HepG2 (cell line): ENCODE results near the gene SEC14L1. TPM values are rescaled to one million over a fixed set of nuclear protein-coding genes. Genes with fewer than 3 reads are reported as not detected.

Source experiments
- ATAC-seq: fragments of 200-7000 bp; cut with Tn5 transposase; 3 replicates; pipeline ENCODE4 v1.9.1; 2020; ENCODE audit warnings: mild to moderate bottlenecking, moderate library complexity
- BruUV-seq: library from RNA; stranded (reverse); fragments of 400-500 nt; replicated peaks from 2 replicates; lab custom pipeline; 2021; lab: Mats Ljungman, UMichigan
- CTCF ChIA-PET: fragments of 300-600 bp; formaldehyde crosslinking; extraction: SDS; loops from one replicate; lab custom pipeline; 2021; ENCODE audit warnings: low total read pairs, inconsistent platforms, low intra/inter-chr PET ratio; lab: Yijun Ruan, JAX
- POLR2A ChIA-PET: fragments of 350-600 bp; sonication (Branson Sonifier 250); formaldehyde crosslinking; loops from one replicate; lab custom pipeline; 2020; ENCODE audit warnings: antibody characterized with exemption, inconsistent platforms; lab: Yijun Ruan, JAX
- DNase-seq: peaks from one replicate; pipeline ENCODE4 v3.0.0-alpha.2; 2015; ENCODE audit warnings: low spot score
- FAIRE-seq: peaks from 3 replicates; lab custom pipeline; 2011; peaks lifted over from hg19 to GRCh38; lab: Jason Lieb, UNC
- H2AFZ ChIP-seq: one replicate; pipeline ENCODE4 v1.6.1; 2011; ENCODE audit warnings: low read length, inconsistent platforms
- H3K27ac ChIP-seq: fragments of 300-600 bp; 3 replicates; pipeline ENCODE4 v1.8.0; 2011; ENCODE audit warnings: mixed run types, mild to moderate bottlenecking, mixed read lengths, low read length, inconsistent platforms; ENCODE audit not compliant: insufficient read depth; ENCODE audit errors: extremely low read length
- H3K27me3 ChIP-seq, 2 experiments: fragments of 200-600 bp in 1 of 2; 2 replicates in 1 of 2; 3 replicates in 1 of 2; pipeline versions ENCODE4 v1.6.0 to v1.8.0; 2011; ENCODE audit warnings: low read length in 2 of 2, mild to moderate bottlenecking in 2 of 2, moderate library complexity in 2 of 2, inconsistent platforms in 1 of 2; ENCODE audit not compliant: insufficient read depth in 2 of 2, control insufficient read depth in 1 of 2
- H3K36me3 ChIP-seq, 2 experiments: fragments of 200-600 bp in 1 of 2; replicated peaks in 1 of 2; 2 replicates in 1 of 2; 3 replicates in 1 of 2; pipeline versions ENCODE4 v1.5.1 to v1.8.0; 2011; ENCODE audit warnings: low read length in 2 of 2, inconsistent platforms in 1 of 2; ENCODE audit not compliant: insufficient read depth in 2 of 2, control insufficient read depth in 1 of 2
- H3K4me1 ChIP-seq: 2 replicates; pipeline ENCODE4 v1.5.1; 2012; ENCODE audit warnings: low read length, inconsistent platforms; ENCODE audit not compliant: insufficient read depth
- H3K4me2 ChIP-seq: 2 replicates; pipeline ENCODE4 v1.6.0; 2011; ENCODE audit warnings: low read depth, low read length, inconsistent platforms
- H3K4me3 ChIP-seq, 3 experiments: fragments of 200-600 bp in 1 of 3; sonication (generic), shearing (Covaris generic) in 1 of 3; replicated peaks in 1 of 3; 2 replicates each; pipeline ENCODE4 v1.5.1; 2011 to 2016; ENCODE audit warnings: low read length in 3 of 3, inconsistent platforms in 2 of 3, low read depth in 2 of 3, mild to moderate bottlenecking in 2 of 3, control low read depth in 1 of 3, mixed read lengths in 1 of 3; ENCODE audit not compliant: insufficient read depth in 1 of 3
- H3K79me2 ChIP-seq: one replicate; pipeline ENCODE4 v1.6.1; 2011; ENCODE audit warnings: low read length, inconsistent platforms; ENCODE audit not compliant: insufficient read depth
- H3K9ac ChIP-seq: 2 replicates; pipeline ENCODE4 v1.6.0; 2011; ENCODE audit warnings: mild to moderate bottlenecking, low read depth, low read length, inconsistent platforms; ENCODE audit not compliant: insufficient read depth
- H3K9me3 ChIP-seq: 2 replicates; pipeline ENCODE4 v1.5.1; 2012; ENCODE audit warnings: mild to moderate bottlenecking, low read length
- H4K20me1 ChIP-seq: 2 replicates; pipeline ENCODE4 v1.6.0; 2011; ENCODE audit warnings: inconsistent platforms, mild to moderate bottlenecking, low read length, moderate library complexity; ENCODE audit not compliant: insufficient read depth
- ASH2L ChIP-seq: fragments of 300-600, 200-600 bp; sonication (generic); IDR thresholded peaks from 2 replicates; pipeline ENCODE4 v1.7.0; 2017; ENCODE audit warnings: low read depth, mild to moderate bottlenecking, moderate library complexity, mixed read lengths, low read length; ENCODE audit not compliant: insufficient read length
- ATF7-NPFF ChIP-seq: sonication (generic); formaldehyde crosslinking; IDR thresholded peaks from 2 replicates; pipeline ENCODE4 v1.8.1; 2023; ENCODE audit warnings: mild to moderate bottlenecking, low read depth, missing genetic modification reagents, moderate library complexity
- BCLAF1 ChIP-seq: fragments of 450-650 bp; IDR thresholded peaks from 2 replicates; pipeline ENCODE4 v1.6.1; 2017; ENCODE audit warnings: mild to moderate bottlenecking
- ELF1 ChIP-seq: sonication (generic); formaldehyde crosslinking; IDR thresholded peaks from 2 replicates; pipeline ENCODE4 v1.4.0; 2020; ENCODE audit warnings: missing genetic modification reagents
- HNRNPK ChIP-seq: fragments of 200-400 bp; formaldehyde crosslinking; IDR thresholded peaks from 2 replicates; pipeline ENCODE4 v1.6.1; 2018; ENCODE audit warnings: low read length, low read depth, moderate library complexity, mild to moderate bottlenecking; ENCODE audit not compliant: poor library complexity, severe bottlenecking
- IKZF5 ChIP-seq: IDR thresholded peaks from 2 replicates; pipeline ENCODE4 v1.6.1; 2018; ENCODE audit warnings: missing genetic modification reagents, mild to moderate bottlenecking, missing compliant biosample characterization
- JUNB ChIP-seq: sonication (generic); formaldehyde crosslinking; IDR thresholded peaks from 2 replicates; pipeline ENCODE4 v1.8.0; 2022; ENCODE audit warnings: missing genetic modification reagents, mild to moderate bottlenecking, borderline replicate concordance
- NAIF1 ChIP-seq: sonication (generic); formaldehyde crosslinking; IDR thresholded peaks from 2 replicates; pipeline ENCODE4 v1.5.0; 2020; ENCODE audit warnings: mild to moderate bottlenecking, missing genetic modification reagents, borderline replicate concordance
- NR2F2 ChIP-seq: IDR thresholded peaks from 2 replicates; pipeline ENCODE4 v1.6.1; 2012; ENCODE audit warnings: low read depth, inconsistent platforms, borderline replicate concordance
- PHB2 ChIP-seq: fragments of 450-650 bp; IDR thresholded peaks from 2 replicates; pipeline ENCODE4 v1.6.1; 2018; ENCODE audit not compliant: partially characterized antibody
- ZBTB7A ChIP-seq: sonication (generic); formaldehyde crosslinking; IDR thresholded peaks from 2 replicates; pipeline ENCODE4 v1.8.0; 2022; ENCODE audit warnings: mild to moderate bottlenecking, missing genetic modification reagents
- ZFX ChIP-seq: sonication (generic); formaldehyde crosslinking; IDR thresholded peaks from 2 replicates; pipeline ENCODE4 v1.4.0; 2020; ENCODE audit warnings: mild to moderate bottlenecking, low read depth, missing genetic modification reagents, moderate library complexity
- ZKSCAN5 ChIP-seq: sonication (generic); formaldehyde crosslinking; IDR thresholded peaks from 2 replicates; pipeline ENCODE4 v1.5.1; 2020; ENCODE audit warnings: mild to moderate bottlenecking, missing genetic modification reagents
- ZNF326 ChIP-seq: sonication (generic); formaldehyde crosslinking; IDR thresholded peaks from 2 replicates; pipeline ENCODE4 v1.4.0; 2020; ENCODE audit warnings: missing genetic modification reagents, borderline replicate concordance
- ZNF337 ChIP-seq: sonication (generic); formaldehyde crosslinking; IDR thresholded peaks from 2 replicates; pipeline ENCODE4 v1.5.1; 2020; ENCODE audit warnings: missing genetic modification reagents, low read depth, mild to moderate bottlenecking, borderline replicate concordance
- ZNF547 ChIP-seq: sonication (generic); formaldehyde crosslinking; IDR thresholded peaks from 2 replicates; pipeline ENCODE4 v1.5.1; 2020; ENCODE audit warnings: mild to moderate bottlenecking, missing genetic modification reagents
- ZNF569 ChIP-seq: sonication (generic); formaldehyde crosslinking; IDR thresholded peaks from 2 replicates; pipeline ENCODE4 v1.5.0; 2020; ENCODE audit warnings: mild to moderate bottlenecking, missing genetic modification reagents, moderate library complexity, borderline replicate concordance
- ZNF580 ChIP-seq: IDR thresholded peaks from 2 replicates; pipeline ENCODE4 v1.6.1; 2016; ENCODE audit warnings: low read depth, borderline replicate concordance
- ZNF891 ChIP-seq: sonication (generic); formaldehyde crosslinking; IDR thresholded peaks from 2 replicates; pipeline ENCODE4 v1.5.0; 2020; ENCODE audit warnings: mild to moderate bottlenecking, missing genetic modification reagents
- WGBS: methylation state at CpG from one replicate; pipeline ENCODE4 v1.1.6; 2017; ENCODE audit warnings: low lambda C conversion rate; 5-methylcytosine and 5-hydroxymethylcytosine counted together
- in situ Hi-C: cut with HindIII; loops from 2 replicates; pipeline ENCODE4 v1.10.0; 2017; ENCODE audit warnings: low pct_unique_long_range_greater_than_20kb; ENCODE audit not compliant: extremely low pct_ligation_motif_present
- intact Hi-C: fragments of 100-400 bp; cut with micrococcal nuclease; formaldehyde crosslinking; loops from one replicate; pipeline ENCODE4 v1.10.0; 2022; ENCODE audit not compliant: unreplicated experiment
- polyA plus RNA-seq, 8 experiments: library from polyadenylated mRNA; depleted of rRNA in 3 of 8; stranded (reverse) in 7 of 8; unstranded in 1 of 8; fragments of >200 nt; fragmentation: Illumina TruSeq in 4 of 8; extraction: Trizol in 4 of 8; gene quantifications; 2 replicates each; pipeline versions ENCODE4 v1.2.1 to v1.2.3, GENCODE V29; 2011 to 2016; ENCODE audit warnings: low read depth in 4 of 8, missing spikeins in 1 of 8, mixed read lengths in 1 of 8; ENCODE audit not compliant: insufficient read depth in 1 of 8
- total RNA-seq, 5 experiments: library from RNA; depleted of rRNA; stranded (reverse); fragments of >200 nt; fragmentation: Illumina TruSeq; extraction: Trizol; gene quantifications; 2 replicates each; pipeline ENCODE4 v1.2.3, GENCODE V29; 2016; ENCODE audit warnings: low read depth in 1 of 5

SEC14L1 gene
- total and polyA plus RNA-seq, 2 of the 13 experiments (the other 11 are each of a cell fraction or from before 2014, with no cell fraction given): 26.3 to 43.9 TPM

- no TSS peak for BruUV-seq
- WGBS: 96% methylated on average over 5 of the region's 5 CpGs
- H3K4me1 ChIP-seq: peaks cover 65% of the 10 kb centered on the region
Measured at GRCh38 chr17:77178050-77178449, 37.3 kb downstream of the SEC14L1 start.

More at GRCh38 chr17:77178050-77178449, 37.3 kb downstream of the SEC14L1 start:
- Histone ChIP-seq H4K20me1 (0 out of 2 replicates have a peak, but pooled peaks cover 5% of the 10 kb centered on the region), H2AFZ (no peak overlapping the region), H3K27ac (no peak overlapping the region), H3K27me3 (no peaks in the 10 kb centered on the region), H3K4me3 (no peak overlapping the region), H3K9ac (no peak overlapping the region), H3K9me3 (peaks cover 22% of the 10 kb centered on the region), H3K79me2 (peaks cover 36% of the 10 kb centered on the region), H3K4me2 (no peak overlapping the region), H3K36me3 (peaks cover 2 to 13% of the 10 kb centered on the region in 2 experiments)
- no peak for TF ChIP-seq JUNB (CRISPR knock-in tag)
- TF ChIP-seq IKZF5 (CRISPR knock-in tag): no peak
- TF ChIP-seq ZNF547: no peak
- TF ChIP-seq ZKSCAN5: no peak
- TF ChIP-seq NAIF1 (CRISPR knock-in tag): no peak
- TF ChIP-seq ASH2L: no peak
- TF ChIP-seq ZNF580: no peak
- TF ChIP-seq ZNF337 (CRISPR knock-in tag): no peak
- TF ChIP-seq ATF7-NPFF: no peak
- TF ChIP-seq ZFX: no peak
- no peak for TF ChIP-seq PHB2
- no peak for TF ChIP-seq ZNF326 (CRISPR knock-in tag)
- TF ChIP-seq NR2F2: no peak
- TF ChIP-seq ZNF891: no peak
- no peak for TF ChIP-seq ZNF569 (CRISPR knock-in tag)
- no peak for TF ChIP-seq HNRNPK
- TF ChIP-seq BCLAF1: no peak
- no peak for TF ChIP-seq ELF1
- TF ChIP-seq ZBTB7A (CRISPR knock-in tag): no peak
- DNase-seq (no peak), ATAC-seq (no peak), FAIRE-seq (no peak)
- ChIA-PET CTCF (no interaction called here), POLR2A (no interaction called here)
- intact Hi-C loops: loop anchor here (5.0 kb wide), 1 partner anchor 1274 kb away; no protein-coding TSS in a partner anchor
- in situ Hi-C loops: no loop called here
